Fibroblast of upper back skin (primary cell): ENCODE measurements around the gene URI1.
"Not testable (repeated sequence)": the region's sequence is repeated elsewhere in the genome, so short reads cannot be mapped to it uniquely, and the experiment has no call there.

ENCODE experiments used
- DNase-seq: peaks from one replicate; pipeline ENCODE4 v3.0.0-alpha.2; 2013

URI1 gene

GRCh38 chr19:29942404-29943261 is 594 bp downstream of the URI1 start:
- peak; percentile 25 for DNase-seq

GRCh38 chr19:29943615-29944014 is 1.6 kb downstream of the URI1 start:
- DNase-seq, result no peak

GRCh38 chr19:29944390-29945012 is 2.5 kb downstream of the URI1 start:
- no peak for DNase-seq

- no peak for DNase-seq
Observed at GRCh38 chr19:29945017-29945416, 3.0 kb downstream of the URI1 start.

GRCh38 chr19:29945433-29945832 is 3.4 kb downstream of the URI1 start:
- no peak for DNase-seq

- DNase-seq, result no peak
Observed at GRCh38 chr19:29946645-29947044, 4.6 kb downstream of the URI1 start.

GRCh38 chr19:29947871-29948270 is 5.8 kb downstream of the URI1 start:
- DNase-seq, result no peak

- DNase-seq, result not testable (repeated sequence)
Observed at GRCh38 chr19:29948759-29949470, 6.9 kb downstream of the URI1 start.

GRCh38 chr19:29952177-29952576 is 10.1 kb downstream of the URI1 start:
- DNase-seq, result peak; percentile 25

GRCh38 chr19:29952646-29953045 is 10.6 kb downstream of the URI1 start:
- DNase-seq, result no peak

GRCh38 chr19:29953352-29954247 is 11.6 kb downstream of the URI1 start:
- DNase-seq, result peak; percentile 17

- no peak for DNase-seq
Observed at GRCh38 chr19:29956855-29957254, 14.8 kb downstream of the URI1 start.

GRCh38 chr19:29961311-29961710 is 19.3 kb downstream of the URI1 start:
- no peak for DNase-seq

- no peak for DNase-seq
Observed at GRCh38 chr19:29962793-29963192, 20.8 kb downstream of the URI1 start.

GRCh38 chr19:29963576-29963975 is 21.5 kb downstream of the URI1 start:
- no peak for DNase-seq

- DNase-seq, result peak; percentile 18
Observed at GRCh38 chr19:29964171-29964570, 22.1 kb downstream of the URI1 start.

- peak; percentile 70 for DNase-seq
Observed at GRCh38 chr19:29965492-29965891, 23.5 kb downstream of the URI1 start.

GRCh38 chr19:29966142-29966541 is 24.1 kb downstream of the URI1 start:
- not testable (repeated sequence) for DNase-seq

- peak; percentile 17 for DNase-seq
Observed at GRCh38 chr19:29966588-29967249, 24.7 kb downstream of the URI1 start.

- DNase-seq, result peak; percentile 14
Observed at GRCh38 chr19:29967623-29968022, 25.6 kb downstream of the URI1 start.

GRCh38 chr19:29969891-29970290 is 27.9 kb downstream of the URI1 start:
- DNase-seq, result no peak

- DNase-seq, result no peak
Observed at GRCh38 chr19:29971002-29971401, 29.0 kb downstream of the URI1 start.
